Measurements from ENCODE around the gene DNAAF5.

Gene DNAAF5

DNA sequence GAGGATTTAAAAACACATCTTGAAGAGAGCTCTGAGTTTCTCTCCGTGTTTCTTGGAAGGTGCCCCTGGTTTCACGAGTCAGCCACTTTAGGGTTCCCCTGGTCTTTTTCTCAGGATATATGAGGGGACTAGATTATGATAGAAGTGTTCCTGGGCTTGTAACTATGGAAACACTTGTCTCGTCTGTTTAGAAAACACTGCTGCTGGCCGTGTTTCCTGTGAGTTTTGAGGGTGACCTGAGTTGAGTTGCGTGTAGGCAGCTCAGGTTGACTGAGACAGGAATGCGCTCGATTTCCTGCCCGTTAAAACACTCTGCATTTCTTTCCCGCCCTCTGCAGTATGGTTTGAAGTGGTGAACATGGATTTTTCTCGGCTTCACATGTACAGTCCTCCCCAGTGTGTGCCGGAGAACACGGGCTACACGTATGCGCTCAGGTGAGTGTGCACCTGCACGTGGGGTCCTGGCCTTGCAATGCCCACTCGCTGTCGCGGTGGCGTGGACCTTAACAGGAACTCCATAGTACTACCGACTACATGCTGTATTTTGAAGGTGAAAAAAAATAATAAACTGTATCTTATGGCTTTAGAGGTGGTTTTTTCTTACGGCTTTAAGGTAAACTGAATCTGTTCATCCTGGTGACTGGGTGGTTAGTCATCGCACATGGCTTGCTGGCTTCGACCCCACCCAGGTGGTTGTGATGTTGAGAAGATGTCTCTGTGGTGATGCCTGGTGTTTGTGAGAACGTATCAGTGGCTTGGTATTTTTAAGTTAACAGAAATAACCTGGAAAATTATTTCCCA lies 105.9 kb downstream of the DNAAF5 start, which contains the start of gene SUN1:
Gene SUN1 (plus strand): TSS at position 310 of the 801 bp plus-strand sequence. CDS start 49 bp downstream, at position 359.
- peak; percentile 36 for FAIRE-seq
- peak; percentile 82 for DNase-seq (ENCODE audit: insufficient read length, low spot score)
- TF ChIP-seq POLR2A (IDR thresholded peaks at IDR 0.05; ENCODE audit: low read depth, low read length), result no peak

DNA sequence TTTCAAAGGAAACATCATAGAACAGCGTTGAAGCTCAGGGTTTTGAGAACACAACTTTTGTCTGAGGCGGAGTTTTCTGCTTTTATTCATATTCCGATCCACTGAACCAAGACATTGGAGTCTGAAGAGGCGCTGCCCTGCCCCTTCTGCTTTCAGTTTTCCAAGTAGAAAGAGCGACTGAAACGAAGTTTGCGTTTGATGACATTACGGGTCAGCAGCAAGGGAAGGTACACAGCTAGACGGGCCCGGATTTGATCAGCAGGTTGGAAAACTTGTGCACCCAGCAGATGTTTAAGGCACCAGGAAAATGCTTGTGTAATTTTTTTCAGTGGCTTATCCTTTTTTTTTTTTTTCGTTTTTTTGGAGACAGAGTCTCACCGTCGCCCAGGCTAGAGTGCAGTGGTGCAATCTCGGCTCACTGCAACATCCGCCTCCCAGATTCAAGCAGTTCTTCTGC lies 106.5 kb downstream of the DNAAF5 start:
- DNase-seq (ENCODE audit: insufficient read length, low spot score) (no peak), FAIRE-seq (no peak)
- TF ChIP-seq POLR2A (IDR thresholded peaks at IDR 0.05; ENCODE audit: low read depth, low read length), result no peak

DNA sequence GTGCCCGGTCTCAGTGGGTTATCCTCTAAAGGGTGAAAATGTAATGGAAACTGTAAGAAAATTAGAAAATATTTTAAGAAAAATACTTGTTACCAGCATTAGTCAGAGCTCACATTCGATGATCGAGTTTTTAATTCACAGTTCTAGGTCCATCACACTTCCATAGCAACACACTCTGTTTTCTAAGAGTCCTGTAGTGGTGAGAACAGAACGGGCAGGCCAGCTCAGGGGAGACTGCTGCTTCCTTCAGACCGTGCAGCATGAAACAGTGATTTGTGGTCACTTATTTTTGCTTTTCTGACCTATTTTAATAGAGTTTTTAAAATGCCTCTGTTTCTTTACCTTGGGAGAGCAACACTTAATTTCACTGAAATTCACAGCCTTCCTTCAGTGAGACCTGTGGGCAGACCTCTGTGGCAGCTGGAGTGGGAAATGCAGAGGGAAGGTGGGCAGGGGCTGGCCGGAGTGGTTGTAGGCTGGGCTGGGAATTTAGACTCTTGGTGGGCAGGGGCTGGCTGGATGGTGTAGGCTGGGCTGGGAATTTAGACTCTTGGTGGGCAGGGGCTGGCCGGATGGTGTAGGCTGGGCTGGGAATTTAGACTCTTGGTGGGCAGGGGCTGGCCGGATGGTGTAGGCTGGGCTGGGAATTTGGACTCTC lies 107.2 kb downstream of the DNAAF5 start:
- DNase-seq (ENCODE audit: insufficient read length, low spot score) (no peak), FAIRE-seq (no peak)
- TF ChIP-seq POLR2A (IDR thresholded peaks at IDR 0.05; ENCODE audit: low read depth, low read length), result no peak

DNA sequence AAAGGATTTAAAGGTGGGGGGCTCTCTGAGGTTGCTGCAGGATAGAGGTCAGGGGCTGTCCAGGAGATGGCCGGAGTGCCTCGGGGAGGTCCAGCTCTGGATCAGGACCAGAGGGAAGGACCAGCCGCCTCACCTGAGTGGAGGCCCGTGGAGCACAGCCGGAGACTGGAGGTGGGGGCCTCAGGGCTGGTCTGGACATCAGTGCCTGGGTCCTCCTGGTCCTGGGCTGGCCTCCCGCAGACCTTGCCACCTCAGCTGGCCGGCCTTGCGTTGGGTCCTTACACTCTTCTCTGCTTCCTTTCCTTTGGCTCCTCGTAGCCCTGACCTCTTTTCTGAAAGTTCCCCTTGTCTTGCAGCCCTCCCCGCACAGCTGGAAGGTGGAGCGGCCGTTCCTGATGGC lies 107.8 kb downstream of the DNAAF5 start:
- DNase-seq (ENCODE audit: insufficient read length, low spot score) (no peak), FAIRE-seq (no peak)
- TF ChIP-seq POLR2A (IDR thresholded peaks at IDR 0.05; ENCODE audit: low read depth, low read length), result no peak

DNA sequence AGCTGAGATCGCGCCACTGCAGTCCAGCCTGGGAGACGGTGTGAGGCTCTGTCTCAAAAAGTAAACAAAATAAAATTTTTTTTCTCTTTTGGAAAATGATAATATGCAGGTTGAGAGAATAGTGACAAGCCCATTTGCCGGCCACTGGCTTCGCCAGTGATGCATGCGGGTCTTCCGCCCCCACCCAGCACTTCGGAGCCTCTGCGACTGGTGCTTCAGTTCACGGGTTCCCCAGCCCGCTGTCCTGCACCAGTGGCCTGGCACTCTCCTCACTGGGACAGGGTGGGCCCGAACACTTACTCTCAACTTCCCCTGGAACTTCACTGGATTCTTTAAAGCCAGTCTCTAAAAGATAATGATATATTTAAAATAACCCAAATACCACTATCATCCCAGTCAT lies 108.5 kb downstream of the DNAAF5 start:
- FAIRE-seq (no peak), DNase-seq (ENCODE audit: insufficient read length, low spot score) (no peak)
- no peak for TF ChIP-seq POLR2A (IDR thresholded peaks at IDR 0.05; ENCODE audit: low read depth, low read length)

DNA sequence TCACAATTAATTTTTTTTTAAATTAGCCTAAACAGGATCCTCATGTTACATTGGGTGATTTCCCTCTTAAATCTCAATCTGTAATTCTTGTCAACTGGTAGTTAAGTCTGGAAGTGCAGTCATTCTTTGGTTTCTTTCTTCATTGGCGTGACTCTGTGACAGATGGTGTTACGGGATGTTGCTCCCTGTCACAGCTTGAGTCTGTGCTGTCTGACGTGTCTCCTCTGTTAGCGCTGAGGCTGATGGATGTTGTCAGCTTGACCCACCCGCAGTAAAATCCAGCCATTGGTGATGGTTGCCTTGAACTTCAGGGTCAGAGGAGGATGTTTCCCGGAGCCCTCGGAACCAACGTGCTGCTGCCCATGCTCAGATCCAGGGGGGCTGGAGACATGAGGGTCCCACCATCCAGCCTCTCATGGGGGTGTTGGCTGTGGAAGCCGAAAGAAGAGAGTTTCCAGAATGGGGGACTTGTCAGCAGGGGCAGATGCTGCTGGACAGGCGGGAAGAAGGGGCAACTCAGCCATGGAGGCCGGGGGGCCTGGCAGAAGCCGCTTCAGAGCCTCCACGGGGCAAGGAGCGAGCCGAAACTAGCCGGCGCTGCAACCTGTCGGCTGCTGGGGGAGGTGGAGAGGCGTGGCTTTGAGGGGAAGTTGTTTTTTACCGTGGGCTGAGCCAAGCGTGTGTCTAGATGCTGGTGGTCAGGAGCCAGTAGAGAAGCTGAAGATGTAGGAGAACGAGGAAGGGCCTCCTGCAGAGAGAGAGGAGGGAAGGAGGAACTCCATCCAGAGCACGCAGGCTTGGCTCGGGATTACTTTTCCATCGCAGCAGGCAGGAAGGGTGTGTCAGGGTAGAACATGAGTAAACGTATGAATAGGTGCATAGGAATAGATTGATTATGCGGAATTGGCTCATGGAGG lies 109.2 kb downstream of the DNAAF5 start:
- DNase-seq (ENCODE audit: insufficient read length, low spot score) (no peak), FAIRE-seq (no peak)
- TF ChIP-seq POLR2A (IDR thresholded peaks at IDR 0.05; ENCODE audit: low read depth, low read length), result no peak
